Measurements from ENCODE around the gene MAP4K2. TPM values are rescaled to one million over a fixed set of nuclear protein-coding genes. Genes with fewer than 3 reads are reported as not detected.

The MAP4K2 gene
- total and polyA plus RNA-seq, 8 donors = 6.1 to 24.0 (median 7.7) TPM

GRCh38 chr11:64842366-64842759 is 39.3 kb upstream of the MAP4K2 start:
- peak overlapping the region; percentile 44 to 86 (median 72) for H3K27ac ChIP-seq
- no peak for FAIRE-seq
- no peak for ATAC-seq
- TF ChIP-seq CTCF (IDR thresholded peaks at IDR 0.05) = no peak
- peak overlapping the region in 2 of 4 donors; percentile 68 to 71 for H3K4me3 ChIP-seq
- 58 to 60% methylated on average over 5 to 6 of the region's 6 CpGs for WGBS, 2 donors
- peak in 2 of 6 donors; percentile 48 to 59 for DNase-seq
- H3K27me3 ChIP-seq = no peaks in the 10 kb centered on the region
- no peaks in the 10 kb centered on the region for H3K9me3 ChIP-seq
- intact Hi-C loops (cut with DNase I) = no loop called here
- peaks cover 0 to 11% (median 9%) of the 10 kb centered on the region in 3 donors for H3K4me1 ChIP-seq
- peaks cover 0 to 24% (median 0%) of the 10 kb centered on the region in 3 donors for H3K36me3 ChIP-seq

GRCh38 chr11:64841592-64842365 is 38.8 kb upstream of the MAP4K2 start:
- Histone ChIP-seq H3K27me3 (no peaks in the 10 kb centered on the region), H3K4me1 (peaks cover 0 to 11% (median 9%) of the 10 kb centered on the region in 3 donors), H3K9me3 (no peaks in the 10 kb centered on the region), H3K4me3 (no peak overlapping the region), H3K36me3 (peaks cover 0 to 30% (median 0%) of the 10 kb centered on the region in 3 donors), H3K27ac (peak overlapping the region; percentile 44 to 86 (median 72))
- intact Hi-C loops (cut with DNase I) = no loop called here
- peak in 3 of 6 donors; percentile 48 to 82 (median 59) for DNase-seq
- no peak for ATAC-seq
- 86 to 88% methylated on average over 15 of the region's 15 CpGs for WGBS, 2 donors
- FAIRE-seq = no peak
- no peak for TF ChIP-seq CTCF (IDR thresholded peaks at IDR 0.05)

- 90 to 91% methylated on average over 21 to 24 of the region's 24 CpGs for WGBS, 2 donors
- DNase-seq = peak in 2 of 6 donors; percentile 14 to 62
These were observed 37.1 kb upstream of the MAP4K2 start for GRCh38 chr11:64839887-64840782.

GRCh38 chr11:64839335-64839734 is 36.3 kb upstream of the MAP4K2 start:
- peaks cover 0 to 49% (median 0%) of the 10 kb centered on the region in 3 donors for H3K36me3 ChIP-seq
- intact Hi-C loops (cut with DNase I) = no loop called here
- TF ChIP-seq CTCF (IDR thresholded peaks at IDR 0.05) = no peak
- no peaks in the 10 kb centered on the region for H3K27me3 ChIP-seq
- DNase-seq = peak in 2 of 6 donors; percentile 45 to 68
- H3K27ac ChIP-seq = no peak overlapping the region
- peaks cover 0 to 11% (median 9%) of the 10 kb centered on the region in 3 donors for H3K4me1 ChIP-seq
- FAIRE-seq = no peak
- no peaks in the 10 kb centered on the region for H3K9me3 ChIP-seq
- no peak for ATAC-seq
- H3K4me3 ChIP-seq = no peak overlapping the region
- 88 to 89% methylated on average over 13 of the region's 13 CpGs for WGBS, 2 donors

More at GRCh38 chr11:64839887-64840782, 37.1 kb upstream of the MAP4K2 start:
- H3K36me3 ChIP-seq = peaks cover 0 to 41% (median 0%) of the 10 kb centered on the region in 3 donors
- FAIRE-seq (no peak), ATAC-seq (no peak)
- H3K27me3 ChIP-seq = no peaks in the 10 kb centered on the region
- H3K4me3 ChIP-seq = no peak overlapping the region
- TF ChIP-seq CTCF (IDR thresholded peaks at IDR 0.05) = no peak
- intact Hi-C loops (cut with DNase I) = no loop called here
- H3K4me1 ChIP-seq = peaks cover 0 to 11% (median 9%) of the 10 kb centered on the region in 3 donors
- H3K27ac ChIP-seq = no peak overlapping the region
- no peaks in the 10 kb centered on the region for H3K9me3 ChIP-seq

Measured in pancreas (tissue), 10 donors.